Mesendoderm (in vitro differentiated cells): Measurements from ENCODE around the gene KCNN3.

Experiments used
- DNase-seq: peaks from one replicate; pipeline ENCODE4 v3.0.0; 2013
- H2AK5ac ChIP-seq: 2 replicates; pipeline ENCODE4 v1.6.1; 2013; ENCODE audit warnings: low read length, inconsistent platforms
- H2BK120ac ChIP-seq: 2 replicates; pipeline ENCODE4 v1.6.1; 2013; ENCODE audit warnings: low read depth, mild to moderate bottlenecking, low read length, moderate library complexity, mixed read lengths
- H2BK15ac ChIP-seq: replicated peaks from 2 replicates; pipeline ENCODE4 v1.6.1; 2013; ENCODE audit warnings: low read depth, mild to moderate bottlenecking, moderate library complexity
- H2BK5ac ChIP-seq: 2 replicates; pipeline ENCODE4 v1.6.1; 2013; ENCODE audit warnings: low read length, inconsistent platforms
- H3K18ac ChIP-seq: 2 replicates; pipeline ENCODE4 v1.6.1; 2013; ENCODE audit warnings: mild to moderate bottlenecking, low read length, mixed read lengths
- H3K23ac ChIP-seq: one replicate; pipeline ENCODE4 v1.6.1; 2013; ENCODE audit warnings: low read length
- H3K27ac ChIP-seq: 2 replicates; pipeline ENCODE4 v1.5.1; 2013; ENCODE audit warnings: low read depth, mild to moderate bottlenecking, inconsistent platforms, low read length, moderate library complexity
- H3K27me3 ChIP-seq: 2 replicates; pipeline ENCODE4 v1.6.1; 2013; ENCODE audit warnings: low read length, control low read depth, mild to moderate bottlenecking, inconsistent platforms; ENCODE audit not compliant: insufficient read depth, poor library complexity
- H3K36me3 ChIP-seq: 2 replicates; pipeline ENCODE4 v1.6.1; 2013; ENCODE audit warnings: low read length, inconsistent platforms; ENCODE audit not compliant: control insufficient read depth, insufficient read depth
- H3K4ac ChIP-seq: one replicate; pipeline ENCODE4 v1.6.1; 2013; ENCODE audit warnings: low read depth, mild to moderate bottlenecking, low read length, moderate library complexity
- H3K4me1 ChIP-seq: 2 replicates; pipeline ENCODE4 v1.6.1; 2013; ENCODE audit warnings: low read depth, low read length, inconsistent platforms; ENCODE audit not compliant: control insufficient read depth
- H3K4me2 ChIP-seq: 2 replicates; pipeline ENCODE4 v1.6.1; 2013; ENCODE audit warnings: low read length
- H3K4me3 ChIP-seq: 2 replicates; pipeline ENCODE4 v1.5.1; 2013; ENCODE audit warnings: mild to moderate bottlenecking, low read length
- H3K56ac ChIP-seq: one replicate; pipeline ENCODE4 v1.6.1; 2013; ENCODE audit warnings: low read length
- H3K79me1 ChIP-seq: 2 replicates; pipeline ENCODE4 v1.6.1; 2013; ENCODE audit warnings: low read length, inconsistent platforms
- H3K79me2 ChIP-seq: 2 replicates; pipeline ENCODE4 v1.6.1; 2013; ENCODE audit warnings: mild to moderate bottlenecking, low read length; ENCODE audit not compliant: control insufficient read depth, insufficient read depth
- H3K9ac ChIP-seq: 2 replicates; pipeline ENCODE4 v1.6.1; 2013; ENCODE audit warnings: low read length, inconsistent platforms
- H4K5ac ChIP-seq: one replicate; pipeline ENCODE4 v1.6.1; 2013; ENCODE audit warnings: low read length
- H4K8ac ChIP-seq: one replicate; pipeline ENCODE4 v1.6.1; 2013; ENCODE audit warnings: low read depth, mild to moderate bottlenecking, control low read depth, low read length, moderate library complexity
- WGBS: extraction: QIAGEN DNeasy Blood & Tissue Kit; methylation state at CpG from one replicate; pipeline ENCODE4 v1.1.7; 2013; ENCODE audit warnings: low lambda C conversion rate, missing lambda C conversion rate; ENCODE audit not compliant: insufficient coverage; ENCODE audit errors: extremely low coverage; 5-methylcytosine and 5-hydroxymethylcytosine counted together

Gene KCNN3

GRCh38 chr1:154715385-154715784 is 154.7 kb downstream of the KCNN3 start:
- Histone ChIP-seq H3K4me1 (no peaks in the 10 kb centered on the region), H2BK120ac (no peak overlapping the region), H3K79me1 (no peaks in the 10 kb centered on the region), H3K27ac (no peak overlapping the region), H3K4me2 (no peak overlapping the region), H3K79me2 (no peaks in the 10 kb centered on the region), H3K23ac (no peak overlapping the region), H2BK5ac (no peak overlapping the region), H4K5ac (no peak overlapping the region), H2BK15ac (no peak overlapping the region), H3K9ac (no peak overlapping the region), H3K4ac (no peak overlapping the region), H3K36me3 (no peaks in the 10 kb centered on the region), H4K8ac (no peak overlapping the region), H3K4me3 (no peak overlapping the region), H2AK5ac (no peak overlapping the region), H3K18ac (no peak overlapping the region), H3K27me3 (no peaks in the 10 kb centered on the region), H3K56ac (no peak overlapping the region)
- no peak for DNase-seq
- no CpG with 5 or more reads among the region's 5 CpGs for WGBS

GRCh38 chr1:154714638-154715037 is 155.4 kb downstream of the KCNN3 start:
- Histone ChIP-seq H2BK120ac (no peak overlapping the region), H4K5ac (no peak overlapping the region), H3K9ac (no peak overlapping the region), H3K79me1 (no peaks in the 10 kb centered on the region), H3K36me3 (no peaks in the 10 kb centered on the region), H3K27ac (no peak overlapping the region), H3K18ac (no peak overlapping the region), H3K27me3 (no peaks in the 10 kb centered on the region), H3K56ac (no peak overlapping the region), H2BK15ac (no peak overlapping the region), H2AK5ac (no peak overlapping the region), H4K8ac (no peak overlapping the region), H3K4me2 (no peak overlapping the region), H3K4ac (no peak overlapping the region), H2BK5ac (no peak overlapping the region), H3K4me1 (no peaks in the 10 kb centered on the region), H3K79me2 (no peaks in the 10 kb centered on the region), H3K4me3 (no peak overlapping the region), H3K23ac (no peak overlapping the region)
- WGBS = no CpG with 5 or more reads among the region's 3 CpGs
- peak; percentile 59 for DNase-seq

- Histone ChIP-seq H3K27me3 (no peaks in the 10 kb centered on the region), H3K9ac (no peak overlapping the region), H3K27ac (no peak overlapping the region), H2AK5ac (no peak overlapping the region), H3K4me1 (no peaks in the 10 kb centered on the region), H4K8ac (no peak overlapping the region), H3K36me3 (no peaks in the 10 kb centered on the region), H3K79me1 (no peaks in the 10 kb centered on the region), H4K5ac (no peak overlapping the region), H2BK120ac (no peak overlapping the region), H3K18ac (no peak overlapping the region), H3K23ac (peak overlapping the region; percentile 59), H2BK5ac (no peak overlapping the region), H2BK15ac (no peak overlapping the region), H3K4ac (no peak overlapping the region), H3K79me2 (no peaks in the 10 kb centered on the region), H3K4me2 (no peak overlapping the region), H3K56ac (no peak overlapping the region), H3K4me3 (no peak overlapping the region)
- peak; percentile 30 for DNase-seq
- no CpG with 5 or more reads among the region's 2 CpGs for WGBS
These were observed 155.9 kb downstream of the KCNN3 start for GRCh38 chr1:154714052-154714623.

GRCh38 chr1:154713005-154713404 is 157.1 kb downstream of the KCNN3 start:
- Histone ChIP-seq H3K4me3 (no peak overlapping the region), H3K4me2 (no peak overlapping the region), H3K79me1 (no peaks in the 10 kb centered on the region), H3K4me1 (no peaks in the 10 kb centered on the region), H2BK5ac (no peak overlapping the region), H3K27me3 (no peaks in the 10 kb centered on the region), H2BK120ac (no peak overlapping the region), H4K8ac (no peak overlapping the region), H2BK15ac (no peak overlapping the region), H3K18ac (no peak overlapping the region), H3K79me2 (no peaks in the 10 kb centered on the region), H3K9ac (no peak overlapping the region), H3K4ac (no peak overlapping the region), H3K36me3 (no peaks in the 10 kb centered on the region), H2AK5ac (no peak overlapping the region), H4K5ac (no peak overlapping the region), H3K27ac (no peak overlapping the region), H3K56ac (no peak overlapping the region), H3K23ac (no peak overlapping the region)
- no peak for DNase-seq
- WGBS = no CpG with 5 or more reads among the region's 11 CpGs

GRCh38 chr1:154712166-154712810 is 157.8 kb downstream of the KCNN3 start:
- Histone ChIP-seq H3K9ac (no peak overlapping the region), H3K79me2 (no peaks in the 10 kb centered on the region), H2BK5ac (no peak overlapping the region), H3K4me3 (no peak overlapping the region), H2BK120ac (no peak overlapping the region), H4K5ac (no peak overlapping the region), H3K4me2 (no peak overlapping the region), H3K23ac (no peak overlapping the region), H3K27ac (no peak overlapping the region), H2BK15ac (no peak overlapping the region), H3K4ac (no peak overlapping the region), H3K79me1 (no peaks in the 10 kb centered on the region), H3K56ac (no peak overlapping the region), H3K18ac (no peak overlapping the region), H3K27me3 (no peaks in the 10 kb centered on the region), H3K4me1 (no peaks in the 10 kb centered on the region), H3K36me3 (no peaks in the 10 kb centered on the region), H4K8ac (no peak overlapping the region), H2AK5ac (no peak overlapping the region)
- WGBS = no CpG with 5 or more reads among the region's 11 CpGs
- DNase-seq = no peak

- Histone ChIP-seq H3K36me3 (no peaks in the 10 kb centered on the region), H2BK15ac (no peak overlapping the region), H2BK5ac (no peak overlapping the region), H4K8ac (no peak overlapping the region), H3K23ac (no peak overlapping the region), H3K4me2 (no peak overlapping the region), H3K4me3 (no peak overlapping the region), H2AK5ac (no peak overlapping the region), H3K18ac (no peak overlapping the region), H3K27ac (no peak overlapping the region), H3K79me2 (no peaks in the 10 kb centered on the region), H3K9ac (no peak overlapping the region), H2BK120ac (no peak overlapping the region), H3K4me1 (no peaks in the 10 kb centered on the region), H3K79me1 (no peaks in the 10 kb centered on the region), H3K27me3 (no peaks in the 10 kb centered on the region), H3K56ac (no peak overlapping the region), H3K4ac (no peak overlapping the region), H4K5ac (no peak overlapping the region)
- WGBS = no CpG with 5 or more reads among the region's 1 CpG
- DNase-seq = peak; percentile 54
These were observed 158.7 kb downstream of the KCNN3 start for GRCh38 chr1:154711416-154711815.
